GM13977 (cell line): ENCODE data around the gene TMEM161B.

Experiments
- DNase-seq: peaks from one replicate; pipeline ENCODE4 v3.0.0; 2012; ENCODE audit warnings: low spot score
- in situ Hi-C: fragments of 300-500 bp; cut with MboI; formaldehyde crosslinking; loops from one replicate; pipeline ENCODE4 v1.12.0; 2022; ENCODE audit warnings: low sequenced_read_pairs, low pct_unique_long_range_greater_than_20kb, mixed read lengths, inconsistent platforms; ENCODE audit not compliant: unreplicated experiment
- TF ChIP-seq, protein P1 (sequence below): IDR thresholded peaks from 2 replicates; pipeline ENCODE4 v1.5.1; 2012; ENCODE audit warnings: mild to moderate bottlenecking, control low read depth; ENCODE audit not compliant: insufficient read depth; ENCODE audit errors: extremely low read depth, missing control alignments

TMEM161B gene

DNA sequence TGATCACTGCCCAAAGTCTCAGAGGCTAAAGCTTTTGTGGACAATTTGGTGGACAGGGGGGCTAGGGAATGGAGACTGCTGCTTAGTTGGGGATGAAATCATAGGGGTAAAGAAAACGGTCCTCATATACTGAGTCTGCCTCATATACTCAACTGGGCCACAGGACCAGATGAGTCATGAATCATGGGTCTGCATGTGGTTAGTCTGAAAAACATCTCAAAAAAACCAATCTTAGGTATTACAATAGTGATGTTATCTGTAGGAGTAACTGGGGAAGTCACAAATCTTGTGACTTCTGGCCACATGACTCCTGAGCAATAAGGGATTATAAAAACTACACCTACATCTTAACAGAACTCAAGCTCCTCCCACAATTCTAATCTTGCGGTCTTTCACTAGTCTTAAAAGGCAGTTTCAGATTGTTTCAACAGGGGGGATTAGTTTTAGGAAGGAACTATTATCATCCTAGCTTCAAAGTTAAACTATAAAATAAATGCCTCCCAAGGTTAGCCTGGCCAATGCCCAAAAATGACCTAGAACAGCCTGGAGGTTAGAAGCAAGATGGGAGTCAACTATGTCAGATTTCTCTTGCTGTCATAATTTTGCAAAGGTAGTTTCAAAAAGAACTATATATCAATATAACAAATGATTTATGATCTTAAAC, 17.5 kb downstream of the TMEM161B start:
- no peak for DNase-seq

DNA sequence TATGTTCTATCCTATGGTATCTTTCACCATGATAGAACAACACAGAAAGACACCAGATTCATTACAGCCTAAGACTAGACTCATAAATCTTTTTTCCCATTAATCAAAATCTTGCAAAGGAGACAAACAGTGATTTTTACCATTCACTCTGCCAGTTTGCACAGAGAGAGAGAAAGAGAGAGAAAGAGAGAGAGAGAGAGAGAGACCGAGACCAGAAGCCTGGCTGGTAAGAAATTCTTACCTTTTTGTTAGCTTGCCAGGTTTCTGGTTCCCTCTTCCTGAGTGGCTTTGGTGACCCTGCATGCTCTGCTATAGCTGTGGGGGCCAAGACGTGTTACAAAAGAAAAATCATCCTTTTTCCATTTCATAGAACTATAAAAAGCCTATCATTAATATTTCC, 18.6 kb downstream of the TMEM161B start:
- TF ChIP-seq, protein P1, sequence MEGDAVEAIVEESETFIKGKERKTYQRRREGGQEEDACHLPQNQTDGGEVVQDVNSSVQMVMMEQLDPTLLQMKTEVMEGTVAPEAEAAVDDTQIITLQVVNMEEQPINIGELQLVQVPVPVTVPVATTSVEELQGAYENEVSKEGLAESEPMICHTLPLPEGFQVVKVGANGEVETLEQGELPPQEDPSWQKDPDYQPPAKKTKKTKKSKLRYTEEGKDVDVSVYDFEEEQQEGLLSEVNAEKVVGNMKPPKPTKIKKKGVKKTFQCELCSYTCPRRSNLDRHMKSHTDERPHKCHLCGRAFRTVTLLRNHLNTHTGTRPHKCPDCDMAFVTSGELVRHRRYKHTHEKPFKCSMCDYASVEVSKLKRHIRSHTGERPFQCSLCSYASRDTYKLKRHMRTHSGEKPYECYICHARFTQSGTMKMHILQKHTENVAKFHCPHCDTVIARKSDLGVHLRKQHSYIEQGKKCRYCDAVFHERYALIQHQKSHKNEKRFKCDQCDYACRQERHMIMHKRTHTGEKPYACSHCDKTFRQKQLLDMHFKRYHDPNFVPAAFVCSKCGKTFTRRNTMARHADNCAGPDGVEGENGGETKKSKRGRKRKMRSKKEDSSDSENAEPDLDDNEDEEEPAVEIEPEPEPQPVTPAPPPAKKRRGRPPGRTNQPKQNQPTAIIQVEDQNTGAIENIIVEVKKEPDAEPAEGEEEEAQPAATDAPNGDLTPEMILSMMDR, result no peak
- no peak for DNase-seq
- in situ Hi-C loops, result no loop called here

More for the DNA sequence above, 17.5 kb downstream of the TMEM161B start:
- TF ChIP-seq, protein P1, result no peak
- in situ Hi-C loops, result no loop called here

DNA sequence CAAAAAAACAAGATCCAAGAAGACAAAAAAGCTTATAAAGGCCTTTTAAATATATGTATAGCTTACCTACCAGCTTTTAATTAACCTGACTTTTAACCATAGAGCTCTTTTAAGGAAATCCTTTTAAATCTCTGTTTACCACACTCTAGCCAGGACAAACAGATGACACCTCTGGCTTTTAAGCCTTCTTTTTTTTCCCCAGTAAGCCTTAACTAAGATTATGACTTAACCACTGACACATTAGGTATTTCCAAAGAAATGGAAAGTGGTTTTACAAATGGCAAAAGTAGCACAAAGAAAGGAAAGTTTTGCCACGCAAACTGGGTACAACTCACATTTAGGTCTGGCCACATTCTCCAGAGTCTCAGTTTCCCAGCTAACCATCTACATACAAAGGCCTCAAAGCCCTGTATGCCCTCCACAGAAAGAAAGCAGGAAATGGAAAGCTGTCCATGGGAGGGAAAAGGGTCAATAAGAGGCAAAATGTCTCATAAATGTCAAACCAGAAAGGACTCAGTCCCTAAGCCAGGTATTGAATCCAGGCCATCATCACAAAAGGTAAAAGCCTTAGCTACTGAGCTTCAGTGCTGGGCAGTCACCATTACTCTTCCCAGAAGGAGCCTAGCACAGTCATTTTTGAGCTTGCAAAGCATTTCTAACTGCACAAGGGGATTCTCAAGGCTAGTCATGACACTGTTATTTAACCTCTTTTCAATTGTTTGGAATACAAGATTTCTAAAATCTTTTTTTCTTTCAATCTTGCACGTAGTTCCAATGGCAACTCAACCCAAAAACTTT, 19.7 kb downstream of the TMEM161B start:
- TF ChIP-seq, protein P1, result no peak
- in situ Hi-C loops, result no loop called here
- DNase-seq, result no peak

DNA sequence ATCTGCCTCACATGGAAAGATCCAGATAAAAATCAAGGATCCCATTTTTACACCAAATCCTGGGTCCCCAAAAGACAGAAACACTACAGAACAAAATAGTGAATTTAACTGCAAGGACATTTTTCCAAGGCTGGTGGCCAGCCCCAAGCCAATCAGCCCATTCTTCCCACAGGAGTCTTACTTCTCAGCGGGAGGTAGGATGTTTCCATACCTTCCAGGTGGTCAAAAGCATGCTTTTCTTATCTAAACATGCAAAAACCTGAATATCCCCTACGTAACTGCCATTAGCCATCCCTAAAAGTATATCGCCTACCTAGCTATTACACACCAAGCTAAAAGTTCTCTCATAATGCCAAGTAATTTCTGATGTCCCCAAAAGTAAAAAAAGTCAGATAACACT, 20.6 kb downstream of the TMEM161B start:
- TF ChIP-seq, protein P1, result no peak
- DNase-seq, result no peak
- in situ Hi-C loops, result no loop called here

DNA sequence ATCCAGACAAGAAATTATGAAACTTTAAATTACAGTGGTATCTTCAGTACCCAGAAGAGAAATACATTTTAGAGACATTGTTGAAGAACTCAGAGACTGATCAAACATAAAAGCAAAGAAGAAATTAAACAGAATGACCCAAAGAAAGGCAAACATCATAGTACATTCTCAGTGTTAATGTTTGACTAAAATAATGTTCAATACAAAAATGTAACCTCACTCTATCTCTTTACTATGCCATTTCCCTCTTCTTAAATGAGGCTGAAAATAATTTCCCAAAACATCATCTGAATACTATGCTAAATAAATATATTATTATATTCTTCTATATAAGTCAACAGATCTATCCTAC, 22.8 kb downstream of the TMEM161B start:
- DNase-seq, result no peak
- in situ Hi-C loops, result no loop called here
- TF ChIP-seq, protein P1, result no peak

DNA sequence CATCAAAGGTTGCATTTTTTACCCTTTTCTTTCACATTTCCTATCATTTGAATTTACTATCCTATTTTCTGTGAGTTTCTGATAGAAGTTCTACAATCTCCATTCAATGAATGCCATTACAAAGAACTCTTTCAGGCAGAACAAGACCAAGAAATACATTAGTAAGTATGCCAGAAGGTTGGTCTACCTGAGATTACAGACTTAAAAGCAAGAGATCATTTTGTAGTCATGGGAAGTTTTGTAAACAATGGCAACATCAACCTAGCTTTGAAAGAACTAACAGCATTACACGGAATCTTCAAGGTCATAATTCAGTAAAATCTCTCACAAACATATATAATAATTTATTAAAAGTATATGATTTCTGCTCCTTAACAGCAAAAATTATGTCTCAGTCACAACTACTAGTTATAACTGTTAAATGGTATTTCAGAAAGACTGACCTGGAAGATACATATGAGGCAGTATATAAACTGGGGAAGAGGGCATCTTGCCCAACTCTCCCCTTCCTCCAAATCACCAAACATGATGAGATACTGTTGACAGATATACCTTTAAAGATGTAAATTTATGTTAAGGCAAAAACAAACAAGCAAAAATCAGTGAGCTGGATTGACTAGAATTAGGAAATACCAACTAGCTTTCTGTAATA, 23.3 kb downstream of the TMEM161B start:
- DNase-seq, result no peak
- TF ChIP-seq, protein P1, result no peak
- in situ Hi-C loops, result no loop called here
